Measurements from ENCODE around the gene CAMK1D. TPM values are rescaled to one million over a fixed set of nuclear protein-coding genes. Genes with fewer than 3 reads are reported as not detected.
A peak's percentile ranks its signal among the peaks of the same experiment; 100 is the strongest.

Gene CAMK1D
- total RNA-seq, 1 donor from 2014 or later = 3.1 TPM

DNA sequence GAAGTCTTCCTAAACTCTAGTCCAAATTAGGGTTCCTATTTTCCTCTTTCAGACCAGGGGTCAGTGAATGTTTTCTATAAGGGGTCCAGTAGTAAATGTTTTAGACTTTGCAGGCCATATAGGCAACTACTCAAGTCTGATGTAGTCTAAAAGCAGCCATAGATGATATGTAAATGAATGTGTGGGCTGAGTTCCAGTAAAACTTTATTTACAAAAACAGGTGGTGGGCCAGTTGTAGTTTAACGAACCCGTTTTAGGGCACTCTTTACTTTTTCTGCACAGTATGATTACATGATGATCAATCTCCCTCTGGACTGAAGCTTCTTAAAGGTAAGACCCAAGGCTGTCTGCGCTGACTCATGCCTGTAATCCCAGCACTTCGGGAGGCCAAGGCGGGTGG lies 243.6 kb downstream of the CAMK1D start:
- no peak for DNase-seq (ENCODE audit: low spot score)

DNA sequence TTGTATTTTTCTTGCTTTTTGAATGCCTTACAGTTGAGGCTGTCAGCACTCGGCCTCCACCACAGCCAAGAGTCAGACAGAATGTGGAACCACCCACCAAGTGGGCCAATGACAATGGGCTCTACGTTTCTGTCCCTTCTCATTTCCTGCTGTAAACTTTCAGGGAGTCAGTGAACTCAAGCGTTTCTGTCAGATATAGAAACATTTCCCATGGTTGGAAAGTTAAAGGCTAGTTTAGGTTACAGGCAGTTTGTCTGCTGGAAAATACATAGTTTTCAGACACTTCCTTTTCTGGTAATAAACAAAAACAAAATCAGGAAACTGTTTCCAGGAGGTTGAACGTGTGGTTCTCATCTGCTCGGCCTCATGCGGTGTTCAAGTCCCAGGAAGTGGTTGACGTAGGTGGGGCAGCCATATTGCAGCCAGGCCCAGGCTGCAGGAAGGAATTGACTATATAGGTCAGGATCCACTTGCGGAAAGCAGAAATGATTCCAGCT lies 245.1 kb downstream of the CAMK1D start:
- no peak for DNase-seq (ENCODE audit: low spot score)

DNA sequence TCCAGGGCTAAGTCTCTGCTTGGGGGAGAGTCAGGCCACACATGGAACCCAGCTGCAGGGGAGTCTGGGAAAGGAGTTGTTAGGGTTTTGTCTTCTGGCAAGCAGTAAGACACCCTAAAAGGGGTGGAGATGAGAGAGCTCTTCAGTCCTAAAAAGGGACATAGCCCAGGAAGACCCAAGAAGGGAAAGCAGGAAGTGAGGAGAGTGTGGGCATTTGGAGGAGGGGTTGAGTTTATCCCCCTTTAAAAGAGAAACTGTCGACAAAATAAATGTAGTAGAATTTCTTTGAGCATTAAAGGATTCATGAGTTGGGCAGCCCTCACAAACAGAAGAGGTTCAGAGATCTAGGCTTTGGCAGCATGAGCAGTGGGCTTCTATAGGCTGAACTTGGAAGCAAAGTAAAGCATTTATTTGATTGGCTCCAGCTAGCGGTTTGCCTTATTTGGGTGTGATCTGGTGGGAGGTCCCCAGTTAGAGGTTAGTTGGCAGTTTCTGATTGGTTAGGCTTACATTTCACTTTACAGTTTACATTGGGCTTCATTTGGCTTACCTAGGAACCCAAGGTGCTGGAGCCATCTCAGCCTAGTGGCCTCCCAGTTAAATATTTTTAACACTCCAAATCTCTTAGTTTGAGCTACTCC lies 246.7 kb downstream of the CAMK1D start:
- DNase-seq (ENCODE audit: low spot score) = no peak

DNA sequence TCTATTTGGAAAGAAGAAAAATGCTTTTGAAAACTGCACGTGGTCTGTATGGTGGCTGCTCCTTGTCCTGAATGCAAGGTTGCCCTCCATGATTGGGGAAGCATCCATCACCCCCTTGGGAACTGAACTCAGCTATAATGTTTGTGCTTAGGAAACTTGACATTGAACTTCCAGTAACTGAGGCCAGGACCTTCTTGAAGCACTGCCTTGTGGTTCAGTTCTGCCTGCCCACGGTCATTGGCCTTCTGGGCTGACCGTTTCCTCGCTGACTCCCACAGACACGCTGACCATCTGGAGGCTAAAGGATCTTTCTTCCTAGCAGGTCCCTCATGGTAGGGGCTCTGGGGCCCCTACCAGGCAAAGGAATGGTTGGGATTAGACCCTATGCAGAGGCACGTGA lies 247.8 kb downstream of the CAMK1D start:
- no peak for DNase-seq (ENCODE audit: low spot score)

DNA sequence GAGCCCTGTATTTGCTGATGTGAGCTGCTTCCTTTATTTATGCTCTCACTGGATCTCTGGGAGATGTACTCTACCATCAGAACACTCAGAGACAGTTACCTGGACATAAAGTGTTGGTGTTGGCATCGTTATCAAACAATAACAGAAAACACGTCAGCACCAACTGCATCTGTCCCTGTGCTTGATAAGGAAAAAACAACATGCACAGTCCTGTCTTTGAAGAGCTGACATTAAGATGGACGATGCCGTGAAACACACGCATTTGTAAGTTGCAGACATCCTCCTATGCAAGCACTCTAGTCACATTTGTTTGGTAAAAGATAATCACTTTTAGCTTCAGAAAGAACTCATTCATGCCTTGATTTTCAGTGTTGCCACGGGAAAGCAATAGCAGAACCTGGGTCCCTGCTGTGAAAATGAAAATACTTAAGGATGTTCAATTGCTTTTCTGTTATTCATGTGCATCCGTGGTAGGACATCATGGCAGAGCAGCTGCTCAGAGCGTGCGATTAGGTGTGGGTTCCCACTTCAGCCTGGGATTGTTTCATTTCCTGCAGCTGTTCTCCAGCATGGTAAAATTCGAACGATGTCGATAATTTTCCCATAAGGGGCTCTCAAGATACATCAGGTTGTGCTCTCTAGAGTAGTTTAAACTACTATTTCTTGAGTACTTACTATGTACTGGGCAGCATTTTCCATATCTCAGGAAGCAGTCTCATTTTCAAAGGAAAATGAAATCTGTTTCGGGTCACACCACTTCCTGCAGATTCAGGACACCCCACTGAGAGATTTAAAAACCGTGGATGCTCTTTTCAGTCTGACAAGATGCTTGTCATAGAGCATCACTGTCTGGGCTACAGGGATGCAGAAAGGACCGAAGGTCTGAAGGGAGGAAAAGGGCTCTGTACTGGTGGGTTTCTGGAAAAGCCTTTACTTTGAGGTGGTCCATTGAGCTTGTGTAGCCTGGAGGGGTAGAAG lies 248.7 kb downstream of the CAMK1D start:
- DNase-seq (ENCODE audit: low spot score) = no peak

DNA sequence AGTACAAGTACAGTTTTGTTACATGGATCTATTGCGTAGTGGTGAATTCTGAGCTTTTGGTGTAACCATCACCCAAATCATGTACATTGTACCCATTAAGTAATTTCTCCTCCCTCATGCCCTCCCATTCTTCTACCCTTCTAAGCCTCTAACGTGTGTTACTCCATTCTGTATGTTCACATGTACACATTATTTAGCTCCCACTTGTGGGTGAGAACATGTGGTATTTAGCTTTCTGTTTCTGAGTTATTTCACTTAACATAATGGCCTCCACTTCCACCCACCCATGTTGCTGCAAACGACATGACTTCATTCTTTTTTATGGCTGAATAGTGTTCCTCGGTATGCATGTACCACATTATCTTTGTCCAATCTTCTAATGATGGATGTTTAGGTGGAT lies 251.3 kb downstream of the CAMK1D start:
- no peak for DNase-seq (ENCODE audit: low spot score)

DNA sequence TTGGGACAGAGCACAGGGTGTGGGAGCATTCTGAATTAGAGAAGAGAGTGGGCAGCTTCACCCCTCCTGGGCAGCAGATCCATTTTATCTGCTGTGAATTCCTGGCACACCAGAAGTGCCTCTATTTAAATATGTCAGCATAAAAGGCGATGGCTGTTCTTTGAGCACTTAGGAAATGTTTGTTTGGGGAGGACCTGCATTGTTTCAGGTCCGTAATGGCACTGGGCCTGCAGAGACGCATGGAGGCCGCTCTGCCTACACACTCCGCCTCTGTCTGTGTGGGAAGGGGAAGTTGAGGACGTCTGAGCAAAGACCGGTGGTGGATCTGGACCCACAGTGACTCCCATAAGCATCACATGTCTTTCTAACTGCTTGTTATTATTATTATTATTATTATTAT lies 253.2 kb downstream of the CAMK1D start:
- no peak for DNase-seq (ENCODE audit: low spot score)

DNA sequence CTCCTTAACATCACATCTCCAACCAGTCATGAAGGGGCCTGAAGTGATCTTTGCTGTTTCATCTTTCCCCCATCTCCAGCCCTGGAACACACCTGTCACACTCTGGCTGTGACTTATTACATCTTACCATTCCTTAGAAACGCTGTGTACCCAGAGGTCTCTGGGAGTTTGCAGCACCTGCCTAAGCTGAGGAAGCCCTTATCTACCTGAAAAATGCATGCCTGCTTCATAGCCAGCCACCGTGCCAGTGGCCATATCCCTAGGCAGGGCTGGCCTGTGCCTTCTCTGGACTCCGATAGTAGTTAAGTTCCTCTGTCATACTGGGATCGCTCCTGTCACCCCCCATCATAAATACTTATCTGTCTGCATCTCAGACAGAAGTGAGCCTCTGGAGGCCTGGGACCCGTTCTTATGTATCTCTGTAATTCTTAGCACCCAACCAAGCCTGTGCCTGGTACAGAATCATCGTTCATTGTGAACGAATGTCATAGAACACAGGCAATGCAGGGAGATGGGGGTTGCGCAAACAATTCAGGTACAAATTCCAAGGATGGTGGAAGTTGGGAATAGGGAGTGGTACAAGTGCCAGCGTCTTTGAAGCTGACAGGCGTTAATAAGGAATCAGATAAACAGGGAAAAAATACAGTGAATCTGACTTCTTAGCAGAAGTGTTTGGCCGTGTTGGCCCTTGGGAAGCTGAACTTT lies 254.6 kb downstream of the CAMK1D start:
- no peak for DNase-seq (ENCODE audit: low spot score)

DNA sequence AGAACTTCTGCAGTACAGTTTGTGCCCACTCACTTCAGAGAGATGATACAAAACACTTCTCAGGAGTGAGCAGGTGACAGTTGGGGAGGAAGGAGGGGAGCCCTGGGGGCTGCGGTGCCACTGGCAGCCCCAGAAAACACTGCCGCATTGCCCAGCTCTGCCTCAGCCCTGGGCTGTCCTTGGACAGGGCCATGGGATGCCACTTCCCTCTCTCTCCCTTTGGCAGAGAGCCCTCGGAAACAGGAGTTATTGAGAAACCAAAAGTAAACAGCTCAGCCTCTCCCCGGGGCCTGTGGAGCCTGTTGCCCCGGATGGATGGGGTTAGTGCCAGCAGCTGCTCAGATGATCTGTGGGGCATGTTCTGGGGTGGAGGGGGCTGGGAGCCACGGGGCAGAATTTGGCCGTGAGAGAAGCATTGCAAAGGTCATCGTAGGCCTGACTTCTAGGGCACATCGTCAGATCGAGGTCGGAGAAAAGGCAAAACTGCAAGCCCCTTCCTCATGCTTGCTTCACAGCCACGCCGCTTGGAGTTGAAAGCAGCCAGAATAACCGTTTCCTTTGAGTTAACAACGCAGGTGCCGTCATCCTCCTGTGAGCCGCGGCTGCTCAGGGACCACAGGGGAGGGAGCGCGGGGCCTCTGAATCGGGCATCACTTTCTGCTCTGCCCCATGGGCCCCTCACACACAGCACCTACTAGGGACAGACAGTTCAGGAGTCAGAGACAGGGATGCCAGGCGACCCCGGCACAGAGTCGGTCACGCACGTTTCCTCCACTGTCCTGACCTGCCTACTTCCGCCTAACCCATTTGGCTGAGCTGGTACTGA lies 256.4 kb downstream of the CAMK1D start:
- peak; percentile 26 for DNase-seq (ENCODE audit: low spot score)

DNA sequence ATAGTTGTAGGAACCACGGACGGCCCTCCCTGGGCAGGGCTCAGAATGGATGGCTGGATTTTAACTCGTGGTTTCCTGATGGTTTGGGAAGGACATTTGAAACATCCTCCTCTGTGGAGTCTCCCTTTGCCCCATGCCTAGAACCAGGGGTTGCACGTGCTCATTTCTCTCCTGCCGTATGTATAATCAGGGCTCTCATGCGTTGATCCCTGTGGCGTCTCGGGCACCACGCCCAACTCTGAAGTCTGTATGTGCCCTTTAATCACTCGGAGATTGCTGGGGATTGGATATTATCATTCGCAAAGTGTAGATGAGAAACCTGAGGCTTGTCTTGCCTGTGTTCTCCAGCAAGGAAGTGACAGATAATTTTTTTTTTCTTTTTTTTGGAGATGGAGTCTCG lies 257.1 kb downstream of the CAMK1D start:
- DNase-seq (ENCODE audit: low spot score) = no peak

DNA sequence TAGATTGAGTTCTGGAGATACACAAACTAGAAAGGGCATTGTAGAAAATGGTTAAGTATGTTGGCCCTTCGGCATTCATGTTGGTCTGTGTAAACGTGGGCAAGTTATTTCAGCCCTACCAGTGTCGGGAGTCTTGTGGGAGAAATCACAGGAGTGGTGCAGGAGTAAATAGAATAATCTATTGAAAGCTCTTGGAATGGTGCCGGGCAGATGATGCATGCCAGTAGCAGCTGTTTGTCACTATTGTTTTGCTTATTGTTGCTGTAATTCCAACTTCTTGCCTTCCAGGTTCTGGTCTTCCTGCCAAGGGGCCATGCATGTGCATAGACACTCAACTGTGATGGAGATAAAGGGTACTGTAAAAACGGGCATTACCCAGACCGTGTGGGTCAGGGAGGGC lies 259.4 kb downstream of the CAMK1D start:
- DNase-seq (ENCODE audit: low spot score) = no peak

DNA sequence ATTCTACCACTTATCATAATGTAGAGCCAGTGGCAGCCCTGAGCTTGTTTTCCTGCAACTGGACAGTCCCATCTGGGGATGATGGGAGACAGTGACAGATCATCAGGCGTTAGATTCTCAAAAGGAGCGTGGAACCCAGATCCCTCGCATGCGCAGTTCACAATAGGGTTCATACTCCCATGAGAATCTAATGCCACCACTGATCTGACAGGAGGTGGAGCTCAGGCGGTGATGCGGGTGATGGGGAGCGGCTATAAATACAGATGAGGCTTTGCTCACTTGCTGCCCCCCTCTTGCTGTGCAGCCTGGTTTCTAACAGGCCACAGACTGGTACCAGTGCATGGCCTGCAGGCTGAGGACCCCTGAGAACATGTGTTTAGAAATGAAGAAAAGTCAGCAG lies 260.1 kb downstream of the CAMK1D start:
- no peak for DNase-seq (ENCODE audit: low spot score)

DNA sequence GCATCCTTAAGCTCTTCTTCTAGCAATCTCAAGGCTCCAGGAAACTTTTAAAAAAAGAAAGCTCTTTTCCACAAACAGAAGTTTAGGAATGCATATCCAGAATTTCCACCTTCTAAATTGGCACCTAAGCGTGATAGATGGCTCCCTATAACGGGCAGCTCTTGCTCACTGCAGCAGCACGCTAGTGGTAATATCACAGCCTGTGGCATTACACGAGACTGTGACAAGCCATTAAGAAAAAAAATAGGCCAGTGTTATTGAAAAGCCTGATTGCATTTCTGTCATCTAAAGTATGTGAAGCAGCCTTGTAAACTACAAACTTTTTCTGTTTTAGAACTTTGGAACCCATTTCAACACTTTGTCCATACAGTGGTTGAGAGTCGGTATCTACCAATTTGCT lies 263.8 kb downstream of the CAMK1D start:
- no peak for DNase-seq (ENCODE audit: low spot score)

DNA sequence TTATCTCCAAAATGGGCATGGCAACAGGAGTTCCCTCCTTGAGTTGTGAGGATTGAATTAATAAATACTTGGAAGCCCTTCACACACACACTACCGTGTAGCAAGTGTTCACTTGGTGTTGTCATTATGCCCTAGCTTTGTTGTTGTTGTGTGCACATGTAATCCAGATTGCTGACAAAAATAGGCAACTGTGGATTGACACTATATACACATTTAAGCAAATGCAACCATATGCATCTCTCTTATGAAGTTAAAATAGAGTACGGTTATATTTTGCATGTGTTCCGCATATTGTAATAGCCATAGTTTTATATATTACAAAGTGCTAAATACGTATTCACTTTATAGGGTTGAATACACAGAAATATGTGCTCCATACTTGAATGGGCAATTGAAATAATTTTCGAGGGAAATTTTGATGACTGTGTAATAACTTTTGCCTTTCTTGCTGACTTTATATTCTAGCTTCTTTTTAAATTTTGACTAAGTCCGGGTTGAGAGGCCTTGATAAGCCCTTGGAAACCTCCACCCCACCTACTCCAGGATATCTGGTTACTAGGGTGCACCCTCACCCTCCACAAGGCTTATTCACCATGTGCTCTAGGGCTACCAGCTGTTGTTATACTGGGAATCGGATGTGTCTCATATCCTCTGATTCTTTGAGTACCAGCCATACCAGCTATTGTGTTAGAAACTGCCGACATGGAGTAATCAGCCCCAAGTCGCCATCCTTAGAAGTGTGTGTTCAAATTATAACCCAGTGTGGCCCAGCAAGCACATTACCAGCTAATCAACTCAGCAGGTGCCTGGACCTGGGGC lies 265.0 kb downstream of the CAMK1D start:
- no peak for DNase-seq (ENCODE audit: low spot score)

DNA sequence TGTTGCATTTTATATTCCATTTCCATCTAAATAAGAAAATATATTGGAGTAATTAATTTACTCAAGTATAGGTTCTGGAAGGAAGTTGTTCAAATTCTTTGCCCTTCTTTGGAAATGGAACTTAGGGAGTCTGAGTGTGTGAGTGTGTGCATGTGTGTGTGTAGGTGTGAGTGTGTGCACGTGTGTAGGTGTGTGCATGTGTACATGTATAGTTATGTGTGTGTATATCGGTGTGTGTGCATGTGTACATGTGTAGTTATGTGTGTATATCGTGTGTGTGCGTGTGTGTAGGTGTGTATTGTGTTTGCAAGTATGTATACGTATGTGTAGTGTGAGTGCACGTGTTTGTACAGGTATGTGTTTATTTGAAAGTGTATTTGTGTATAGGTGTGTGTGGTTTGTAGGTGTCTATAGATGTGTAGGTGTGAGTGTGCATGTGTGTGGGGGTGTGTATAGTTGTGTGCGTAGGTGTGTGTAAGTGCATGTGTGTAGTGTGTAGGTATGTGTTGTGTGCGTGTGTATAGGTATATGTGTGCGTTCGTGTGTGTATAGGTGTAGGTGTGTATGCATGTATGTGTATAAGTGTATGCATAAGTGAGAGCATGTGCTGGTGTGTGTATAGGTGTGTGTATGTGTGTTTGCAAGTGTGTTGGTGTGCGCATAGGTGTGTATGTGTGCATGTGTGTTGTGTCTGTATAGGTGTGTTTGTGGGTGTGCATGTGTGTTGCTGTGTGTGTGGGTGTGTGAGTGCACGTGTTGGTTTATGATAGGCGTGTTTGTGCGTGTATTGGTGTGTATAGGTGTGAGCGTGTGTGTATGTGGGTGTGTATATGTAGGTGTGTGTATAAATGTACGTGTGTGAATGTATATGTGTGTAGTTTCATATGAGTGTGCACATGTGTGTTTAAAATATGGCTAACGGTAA lies 266.2 kb downstream of the CAMK1D start:
- no peak for DNase-seq (ENCODE audit: low spot score)

DNA sequence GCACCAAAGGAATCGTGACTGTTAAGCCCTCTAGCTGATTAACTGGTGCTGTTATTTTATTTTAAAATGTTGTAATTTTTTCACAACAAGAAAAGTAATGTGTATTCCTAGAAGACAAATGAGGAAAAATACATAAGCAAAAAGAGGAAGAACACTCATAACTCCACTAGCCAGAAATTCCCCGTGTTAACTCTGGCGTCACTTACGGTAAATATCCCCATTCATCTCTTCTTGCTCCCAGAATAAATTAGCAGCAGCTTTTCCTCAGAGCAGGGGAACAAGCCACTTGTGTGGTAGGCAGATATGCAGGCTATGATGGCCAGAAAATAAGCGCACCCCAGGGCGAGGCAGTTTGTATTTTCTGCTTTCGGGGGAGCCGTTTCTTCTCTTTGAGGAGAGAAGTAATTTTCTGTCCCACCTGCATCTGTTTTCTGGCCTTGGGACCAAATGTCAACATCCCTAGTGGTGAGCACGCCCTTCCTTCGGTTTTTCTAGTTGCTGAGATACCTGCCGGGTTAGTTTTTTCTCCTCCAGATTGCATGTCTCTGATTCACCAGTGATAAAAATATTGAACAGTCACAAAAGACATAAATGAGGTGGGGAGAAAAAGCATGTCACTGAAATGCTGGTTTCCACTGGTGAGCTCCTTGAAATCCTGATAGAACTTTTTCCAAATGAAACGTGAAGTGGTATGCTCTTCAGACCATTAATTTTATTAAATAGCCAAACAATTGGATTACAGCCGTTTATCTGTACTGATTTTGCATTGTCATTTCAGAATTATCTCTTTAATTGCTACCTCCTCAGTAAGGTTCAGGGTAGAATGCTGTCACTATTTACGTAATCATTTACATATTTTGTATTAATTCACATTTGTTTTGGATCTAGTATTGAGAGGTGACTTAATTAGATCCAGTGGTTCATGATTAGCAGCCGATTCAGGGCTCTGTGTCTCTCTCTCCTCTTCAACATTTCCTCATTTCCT lies 268.1 kb downstream of the CAMK1D start:
- DNase-seq (ENCODE audit: low spot score) = no peak

DNA sequence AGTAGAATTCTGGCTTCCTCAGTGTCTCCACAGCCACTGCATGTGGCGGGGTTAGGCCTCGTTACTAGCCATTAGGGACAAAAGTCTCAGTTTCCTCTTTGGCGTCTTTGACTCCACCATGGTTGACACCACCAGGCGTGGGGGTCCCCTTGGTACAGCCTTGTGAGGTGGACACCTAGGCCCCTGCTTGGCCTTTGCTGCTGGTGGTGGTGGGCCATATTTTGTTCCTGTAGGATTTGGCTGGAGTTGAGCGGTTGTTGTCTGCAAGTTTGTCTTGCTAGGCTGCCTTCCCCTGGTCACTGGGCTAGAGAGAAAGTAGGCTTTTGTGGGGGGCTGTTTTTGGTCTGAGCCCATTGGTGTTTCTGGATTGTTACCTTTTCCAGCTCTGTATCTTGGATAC lies 272.7 kb downstream of the CAMK1D start:
- DNase-seq (ENCODE audit: low spot score) = no peak

DNA sequence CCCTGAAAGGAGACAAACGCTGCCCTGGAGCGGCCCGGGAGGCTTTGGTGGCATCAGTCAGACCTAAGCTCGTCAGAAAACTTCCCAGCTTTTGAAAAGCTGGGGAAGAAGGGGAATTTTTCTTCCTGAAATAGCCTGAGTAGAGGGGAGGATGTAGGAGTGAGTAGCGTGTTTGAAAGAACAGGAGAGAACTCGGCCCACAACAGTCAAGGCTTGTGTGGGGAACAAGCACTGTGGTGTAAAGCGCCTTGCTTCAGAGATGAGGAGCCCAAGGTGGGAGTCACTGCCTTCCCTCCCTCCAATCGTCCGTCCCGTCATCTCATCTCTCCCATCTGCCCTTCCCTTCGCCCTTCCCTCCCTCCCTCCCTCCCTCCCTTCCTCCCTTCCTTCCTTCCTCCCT lies 273.3 kb downstream of the CAMK1D start:
- DNase-seq (ENCODE audit: low spot score) = no peak
